Measurements from ENCODE around the gene MACO1.

MACO1 gene

DNA sequence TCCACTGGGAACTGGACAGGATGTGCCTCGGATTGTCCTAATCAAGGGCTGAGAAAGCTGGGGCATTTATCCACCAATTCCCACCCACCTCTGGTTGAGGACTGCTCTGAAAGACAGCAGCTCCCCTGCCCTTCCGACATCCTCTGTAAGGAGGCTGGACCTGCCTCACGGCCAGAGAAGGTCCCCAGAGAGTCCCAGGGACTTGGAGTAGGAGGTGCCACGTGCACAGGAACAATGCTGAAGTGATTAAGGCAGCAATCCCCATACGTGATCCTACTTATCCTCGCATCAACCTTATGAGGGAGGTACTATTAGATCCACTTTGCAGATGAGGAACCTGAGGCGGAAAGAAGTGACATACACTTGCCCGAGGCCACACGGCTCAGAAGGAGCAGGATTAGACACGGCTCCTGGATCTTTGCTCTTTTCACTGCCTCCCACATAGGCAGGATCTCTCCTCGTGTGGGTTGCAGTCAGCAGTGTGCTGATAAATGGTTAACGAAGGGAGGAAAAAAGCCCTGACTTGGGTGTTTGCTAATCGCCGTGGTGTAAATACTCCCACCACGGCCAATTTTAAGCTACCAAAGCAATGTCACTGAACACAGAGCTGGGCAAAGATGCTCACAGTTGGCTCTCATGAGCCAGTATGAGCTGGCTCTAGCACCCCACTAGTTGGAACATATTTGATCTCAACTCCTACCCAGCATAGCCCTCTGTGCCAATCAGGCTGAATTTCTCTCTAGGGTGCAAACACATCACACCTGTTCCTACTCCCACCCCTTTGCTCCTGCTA lies 94.1 kb downstream of the MACO1 start:
- DNase-seq (ENCODE audit: low read depth) = no peak

DNA sequence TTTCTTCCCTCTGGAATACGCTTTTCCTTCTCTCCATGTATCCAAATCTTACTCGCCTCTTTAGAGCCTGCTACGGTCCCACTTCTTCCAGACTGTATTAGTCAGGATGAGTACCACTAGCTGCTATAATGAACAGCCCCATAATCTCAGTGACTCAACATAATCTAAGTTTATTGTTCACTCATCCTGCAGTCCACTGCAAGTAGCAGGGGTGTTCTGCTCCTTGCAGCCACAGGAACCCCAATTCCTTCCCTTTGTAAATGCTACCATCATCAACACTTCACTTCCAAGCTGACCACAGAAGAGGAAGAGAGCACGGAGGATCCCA lies 94.6 kb downstream of the MACO1 start:
- no peak for DNase-seq (ENCODE audit: low read depth)

DNA sequence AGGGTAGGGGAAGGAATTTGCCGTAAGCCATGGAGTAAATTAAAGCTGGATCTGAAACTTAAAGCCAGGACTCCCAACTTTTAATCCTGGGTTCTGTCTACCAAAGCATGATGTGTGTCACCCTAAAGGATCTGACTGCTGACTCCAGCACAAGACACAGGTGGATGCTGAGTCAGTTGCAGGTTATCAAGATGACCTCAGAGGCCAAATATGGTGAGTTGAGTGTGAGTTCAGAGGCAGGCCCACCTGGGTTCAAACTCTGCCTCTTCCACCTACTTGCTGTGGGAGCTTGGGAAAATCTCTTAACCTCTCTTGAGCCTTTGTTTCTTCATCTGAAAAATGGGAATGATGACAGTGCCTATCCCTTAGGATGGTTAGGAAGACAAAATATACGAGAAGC lies 96.1 kb downstream of the MACO1 start:
- DNase-seq (ENCODE audit: low read depth) = no peak

DNA sequence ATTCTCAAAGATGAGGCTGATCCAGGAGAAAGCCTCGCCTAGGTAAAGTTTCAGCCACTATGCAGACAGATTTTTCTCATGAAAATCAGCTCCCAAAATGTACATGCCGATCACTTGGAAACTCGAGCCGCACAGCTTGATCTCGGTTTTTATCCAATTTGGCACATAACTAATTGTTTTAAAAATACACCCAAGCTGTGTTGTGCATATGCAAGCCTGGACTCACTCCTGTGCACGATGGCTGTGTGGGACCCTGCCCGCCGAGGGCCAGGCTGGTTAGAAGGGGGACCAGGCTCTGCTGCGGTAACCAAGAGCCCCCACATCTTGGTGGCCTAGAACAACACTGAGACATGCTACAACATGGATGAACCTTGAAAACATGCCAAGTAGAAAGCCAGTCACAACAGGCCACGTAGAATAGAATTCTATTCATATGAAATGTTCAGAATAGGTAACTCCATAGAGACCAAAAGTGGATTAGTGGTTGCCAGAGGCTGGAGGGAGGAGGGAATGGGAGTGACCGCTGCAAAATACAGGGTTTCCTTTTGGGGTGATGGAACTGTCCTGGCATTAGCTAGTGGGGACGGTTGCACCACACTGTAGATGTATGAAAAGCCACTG lies 96.6 kb downstream of the MACO1 start:
- no peak for DNase-seq (ENCODE audit: low read depth)

DNA sequence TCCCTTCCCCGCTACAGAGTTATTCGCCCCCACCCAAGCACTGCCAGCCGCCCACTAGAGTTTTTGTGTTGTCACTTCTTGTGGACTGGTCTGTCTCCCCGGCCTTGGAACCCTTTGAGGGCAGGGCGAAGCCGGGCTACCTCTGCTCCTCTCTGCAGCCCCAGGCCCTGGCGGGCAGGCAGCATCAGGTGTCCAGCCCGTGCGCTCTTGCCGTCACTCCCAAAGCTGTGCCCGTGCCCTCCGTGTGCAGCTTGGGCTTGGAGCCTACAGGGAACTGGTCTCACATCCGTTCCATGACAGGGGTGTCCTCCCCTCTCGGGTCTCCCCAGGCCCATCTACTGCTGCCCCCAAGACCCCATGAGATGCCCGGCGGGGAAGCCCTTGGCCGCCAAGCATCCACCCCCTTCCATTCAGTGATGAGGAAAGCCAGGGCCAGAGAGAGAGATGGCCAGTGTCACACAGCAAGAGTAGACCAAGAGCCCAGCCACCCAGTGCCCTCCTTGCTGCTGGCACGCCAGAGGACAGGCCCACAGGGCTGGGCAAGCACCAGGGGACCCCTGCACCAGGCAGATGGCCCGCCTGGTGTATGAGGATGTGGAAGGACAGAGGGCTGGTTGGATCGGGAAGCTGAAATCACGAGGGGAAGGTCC lies 97.4 kb downstream of the MACO1 start:
- DNase-seq (ENCODE audit: low read depth) = no peak

DNA sequence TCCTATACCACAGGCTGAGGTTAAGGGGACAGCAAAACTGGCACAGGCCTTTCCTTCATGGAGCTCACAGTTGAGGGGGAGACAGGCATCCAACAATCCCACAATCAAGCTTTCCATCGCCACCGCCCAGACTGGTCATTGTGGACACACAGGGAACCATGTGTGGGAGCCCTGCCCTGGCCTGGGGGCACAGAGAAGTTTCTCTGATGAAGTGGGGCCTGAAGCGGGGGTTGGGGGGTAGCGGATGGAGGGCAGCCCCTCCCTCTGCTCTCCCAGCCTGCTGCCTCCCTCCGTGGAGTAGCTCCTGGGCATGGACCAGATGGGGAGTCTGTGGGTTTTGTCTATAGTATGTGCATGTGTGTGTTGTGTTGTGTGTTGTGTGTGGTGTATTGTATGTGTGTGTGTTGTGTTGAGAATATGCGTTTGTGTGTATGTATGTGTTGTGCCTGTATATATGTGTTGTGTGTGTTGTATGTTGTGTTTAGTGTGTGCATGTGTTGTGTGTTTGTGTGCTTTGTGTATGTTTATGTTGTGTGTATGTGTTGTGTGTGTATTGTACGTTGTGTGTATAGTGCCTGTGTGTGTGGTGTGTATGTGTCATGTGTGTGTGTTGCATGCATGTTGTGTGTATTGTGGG lies 98.3 kb downstream of the MACO1 start:
- no peak for DNase-seq (ENCODE audit: low read depth)

DNA sequence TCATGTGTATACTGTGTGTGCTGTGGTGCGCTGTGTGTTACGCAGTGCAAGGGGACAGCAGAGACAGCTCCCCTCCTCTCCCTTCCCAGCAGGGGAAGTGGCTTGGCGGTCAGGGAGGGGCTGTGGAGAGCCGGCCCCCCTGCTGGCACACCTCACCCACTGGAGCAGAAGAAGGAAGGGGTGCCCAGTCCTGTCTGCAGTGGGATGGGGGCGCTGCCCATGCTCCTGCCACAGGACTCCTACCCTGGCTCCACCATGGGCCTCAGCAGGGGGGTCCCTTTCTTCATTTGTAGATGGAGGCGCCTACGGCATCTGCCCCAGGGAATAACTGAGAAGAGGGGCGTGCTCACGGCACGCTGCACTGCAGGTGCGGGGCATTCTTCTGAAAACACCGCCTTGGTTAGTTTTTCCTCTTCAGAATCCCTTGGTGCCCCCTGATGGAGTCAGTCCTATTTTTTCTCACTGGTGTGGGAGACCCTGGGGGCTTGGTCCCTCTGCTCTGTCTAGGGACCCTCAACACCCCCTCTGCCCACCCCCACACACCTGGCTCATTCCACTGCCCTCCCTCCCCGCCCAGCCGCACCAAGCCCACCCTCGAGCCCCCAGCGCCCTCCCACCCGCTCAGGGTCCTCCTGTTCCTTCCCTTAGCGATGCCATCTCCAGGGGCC lies 99.0 kb downstream of the MACO1 start:
- no peak for DNase-seq (ENCODE audit: low read depth)

DNA sequence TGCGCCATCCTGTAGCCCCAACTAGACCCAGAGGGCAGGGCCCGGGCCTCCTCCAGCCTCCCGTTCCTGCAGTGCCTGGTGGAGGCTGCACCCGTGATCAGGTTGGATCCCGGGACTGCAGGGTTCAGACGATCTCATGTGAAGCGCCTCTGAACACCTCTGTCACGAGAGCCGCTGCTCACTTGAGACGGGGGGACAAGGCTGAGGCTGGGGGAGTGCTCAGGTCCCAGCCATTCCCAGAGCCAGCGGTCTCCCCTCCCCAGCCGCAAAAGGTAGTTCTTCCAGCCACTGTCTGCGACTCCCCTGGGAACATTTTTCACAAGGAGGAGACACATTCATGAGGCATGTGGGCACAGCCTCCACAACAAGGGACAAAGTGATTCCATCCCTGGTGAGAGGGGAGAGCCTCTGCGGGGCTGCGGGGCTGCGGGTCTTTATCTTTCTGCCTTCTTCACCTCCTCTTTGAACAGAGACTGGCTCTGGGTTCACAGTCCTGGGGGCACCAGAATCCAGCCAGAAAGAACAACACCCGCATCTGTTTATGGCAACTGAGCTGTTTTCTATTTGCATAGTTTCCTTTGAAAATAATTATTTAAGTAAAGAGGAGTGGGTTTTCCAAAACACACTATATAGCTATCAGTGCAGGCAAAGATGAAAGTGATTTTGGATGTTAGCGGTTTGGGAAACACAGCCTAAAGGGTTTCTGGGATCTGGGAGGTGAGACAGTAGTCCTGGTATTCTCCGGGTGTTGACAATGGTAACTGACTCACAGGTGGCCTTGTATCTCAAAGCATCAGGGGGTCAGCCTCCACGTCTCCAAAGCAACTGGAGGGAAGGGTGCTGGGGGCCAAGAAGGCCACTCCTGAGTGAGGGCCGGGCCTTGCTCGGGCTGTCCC lies 99.7 kb downstream of the MACO1 start:
- DNase-seq (ENCODE audit: low read depth) = no peak

DNA sequence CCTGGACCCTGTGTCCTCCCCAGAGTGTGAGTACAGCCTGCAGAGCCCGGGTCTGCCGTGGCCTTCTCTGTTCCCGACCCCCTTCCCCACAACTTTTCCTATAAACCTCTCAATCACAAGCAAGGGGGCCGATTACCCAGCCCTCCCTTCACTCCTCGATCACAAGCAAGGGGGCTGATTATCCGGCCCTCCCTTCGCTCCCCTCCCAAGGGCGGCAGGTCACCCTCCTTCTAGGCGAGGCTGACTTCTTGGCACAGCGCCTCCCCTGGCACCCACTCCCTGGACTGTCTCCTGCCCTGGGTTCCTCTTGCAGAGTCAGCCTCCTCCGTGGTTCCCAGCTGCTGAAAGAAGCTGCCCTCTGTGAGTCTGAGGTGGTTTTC lies 100.4 kb downstream of the MACO1 start:
- no peak for DNase-seq (ENCODE audit: low read depth)

DNA sequence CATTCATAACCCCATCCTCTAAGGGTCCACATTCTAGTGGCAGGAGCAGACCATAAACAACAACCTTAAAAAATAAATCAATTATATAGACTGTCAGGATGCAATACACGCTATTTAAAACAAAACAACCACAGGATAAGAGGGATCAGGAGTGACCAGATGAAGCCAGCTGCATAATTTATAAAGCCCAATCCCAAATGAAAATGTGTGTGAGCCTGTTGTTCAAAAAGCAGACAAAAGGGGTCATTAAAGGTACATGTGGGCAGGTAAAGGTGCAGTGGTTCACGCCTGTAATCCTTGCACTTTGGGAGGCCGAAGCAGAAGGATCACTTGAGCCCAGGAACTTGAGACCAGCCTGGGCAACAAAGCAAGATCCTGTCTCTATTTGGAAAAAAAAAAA lies 102.3 kb downstream of the MACO1 start:
- no peak for DNase-seq (ENCODE audit: low read depth)

DNA sequence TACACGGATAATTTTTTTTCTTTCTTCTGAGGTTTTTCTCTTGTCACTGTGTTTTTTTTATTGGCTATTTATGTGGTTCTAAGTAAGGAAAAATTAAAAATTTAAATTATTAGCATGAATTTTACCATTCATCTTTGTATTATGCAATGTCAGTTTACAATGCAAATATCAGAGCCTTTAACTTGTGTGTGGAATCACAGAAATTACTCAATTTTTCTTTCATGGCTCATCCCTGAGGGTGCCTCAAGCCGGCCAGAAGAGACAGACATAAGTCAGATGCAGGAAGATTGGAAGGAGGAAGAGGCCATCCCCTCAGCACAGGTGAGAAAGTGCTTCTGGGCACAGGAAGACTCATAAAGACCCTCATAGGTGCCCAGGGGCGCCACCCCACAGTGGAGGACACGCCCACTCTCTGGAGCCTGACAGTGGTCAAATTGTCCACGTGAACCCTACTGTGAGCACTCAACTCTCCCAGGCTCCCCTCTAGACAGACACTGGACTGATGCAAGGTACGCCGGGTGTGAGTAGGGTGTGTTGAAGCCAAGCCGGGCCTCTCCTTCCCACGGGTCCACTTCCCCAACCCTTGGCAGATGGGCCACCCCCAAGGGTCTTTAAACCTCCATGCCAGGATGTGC lies 103.2 kb downstream of the MACO1 start:
- no peak for DNase-seq (ENCODE audit: low read depth)

DNA sequence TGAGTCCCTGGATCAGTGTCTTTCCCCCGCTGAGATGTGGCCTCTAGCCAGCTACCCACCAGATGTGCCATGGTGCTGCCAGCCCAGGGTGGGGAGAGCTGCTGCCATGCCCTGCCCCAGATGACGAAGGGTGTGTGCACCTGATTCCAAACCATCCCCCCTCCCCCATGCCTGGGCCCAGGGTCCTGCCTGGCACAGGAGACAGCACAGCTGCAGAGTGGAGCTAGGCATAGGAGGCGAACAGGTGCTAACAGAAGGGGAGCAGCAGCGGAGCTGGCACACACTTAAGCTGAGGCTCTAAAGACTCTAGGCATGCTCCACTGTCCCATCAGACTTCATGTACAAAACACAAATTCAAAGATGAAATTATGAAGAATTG lies 103.7 kb downstream of the MACO1 start:
- no peak for DNase-seq (ENCODE audit: low read depth)

DNA sequence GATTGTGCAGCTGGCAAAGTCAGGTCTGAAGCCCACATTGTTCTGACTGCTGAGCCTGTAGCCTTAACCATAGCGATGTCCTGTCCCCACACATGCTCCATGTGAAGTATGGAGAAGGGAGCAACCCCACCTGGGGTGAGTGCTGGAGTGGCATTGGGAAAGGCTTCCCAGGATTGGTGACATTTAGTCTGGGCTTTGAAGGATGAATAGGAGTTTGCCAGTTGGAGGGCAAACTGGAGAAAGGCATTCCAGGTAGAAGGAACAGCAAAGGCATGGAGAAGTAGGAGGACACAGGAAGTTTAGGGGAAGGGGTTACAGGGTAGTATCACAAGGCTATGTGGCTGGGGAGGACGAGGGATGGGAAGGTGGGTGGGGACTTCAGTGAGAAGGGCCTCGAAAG lies 105.4 kb downstream of the MACO1 start:
- no peak for DNase-seq (ENCODE audit: low read depth)

DNA sequence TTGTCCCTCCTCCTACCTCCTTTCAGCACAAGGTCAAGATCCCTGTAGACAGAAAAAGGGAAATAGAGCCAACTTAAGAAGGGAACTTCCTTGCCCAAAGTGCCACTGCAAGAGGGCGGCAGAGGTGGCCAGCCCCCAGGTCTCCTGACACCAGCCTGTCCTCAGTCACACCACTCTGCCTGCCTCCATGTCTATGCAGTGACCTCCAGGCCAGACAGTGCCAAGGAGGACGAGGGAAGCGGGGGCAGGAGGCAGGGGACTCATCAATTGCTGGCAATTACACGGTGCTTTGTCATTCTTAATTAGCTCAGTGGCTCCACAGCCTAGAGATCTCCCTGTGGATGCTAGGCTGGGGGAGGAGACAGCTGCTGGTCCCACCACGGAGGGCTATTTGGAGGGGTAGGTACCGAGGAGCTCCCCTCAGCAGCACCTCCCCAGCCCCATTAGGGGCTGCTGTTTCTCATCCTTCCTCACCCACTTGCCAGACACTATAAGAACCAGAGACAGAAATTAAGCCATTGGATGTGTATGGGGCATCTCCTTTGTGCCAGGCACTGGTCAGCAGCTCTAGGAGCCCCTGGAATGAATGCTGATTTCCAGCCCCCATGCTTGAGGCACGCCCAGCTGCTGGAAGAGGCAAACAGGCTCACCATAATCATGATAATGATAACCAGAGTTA lies 106.6 kb downstream of the MACO1 start:
- DNase-seq (ENCODE audit: low read depth) = no peak

DNA sequence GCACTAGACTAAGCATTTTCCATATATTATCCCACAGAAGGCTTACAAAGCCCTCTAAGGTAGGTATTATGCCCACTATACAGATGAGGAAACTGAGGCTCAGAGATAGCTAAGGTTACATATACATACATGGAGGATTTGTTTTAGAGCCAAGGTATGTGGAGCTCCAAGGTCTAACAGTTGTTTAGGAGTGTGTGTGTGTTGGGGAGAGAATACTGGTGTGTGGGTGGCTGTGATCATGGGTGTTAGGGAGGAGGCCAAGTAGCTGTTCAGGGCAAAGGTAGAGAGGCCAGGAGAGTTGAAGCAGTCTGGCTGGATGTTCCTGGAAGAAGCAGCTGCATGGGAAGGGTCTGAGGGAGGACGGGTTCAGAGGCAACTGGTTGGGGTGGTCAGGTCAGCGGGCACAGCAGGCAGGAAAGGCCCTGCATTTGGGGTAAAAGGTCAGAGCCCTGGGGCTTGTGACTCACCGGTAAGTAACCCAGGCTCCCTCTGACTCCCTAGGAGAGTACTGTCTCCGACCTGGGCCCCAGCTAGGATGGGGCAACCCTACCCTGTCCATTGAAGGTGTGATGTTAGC lies 107.6 kb downstream of the MACO1 start:
- no peak for DNase-seq (ENCODE audit: low read depth)

DNA sequence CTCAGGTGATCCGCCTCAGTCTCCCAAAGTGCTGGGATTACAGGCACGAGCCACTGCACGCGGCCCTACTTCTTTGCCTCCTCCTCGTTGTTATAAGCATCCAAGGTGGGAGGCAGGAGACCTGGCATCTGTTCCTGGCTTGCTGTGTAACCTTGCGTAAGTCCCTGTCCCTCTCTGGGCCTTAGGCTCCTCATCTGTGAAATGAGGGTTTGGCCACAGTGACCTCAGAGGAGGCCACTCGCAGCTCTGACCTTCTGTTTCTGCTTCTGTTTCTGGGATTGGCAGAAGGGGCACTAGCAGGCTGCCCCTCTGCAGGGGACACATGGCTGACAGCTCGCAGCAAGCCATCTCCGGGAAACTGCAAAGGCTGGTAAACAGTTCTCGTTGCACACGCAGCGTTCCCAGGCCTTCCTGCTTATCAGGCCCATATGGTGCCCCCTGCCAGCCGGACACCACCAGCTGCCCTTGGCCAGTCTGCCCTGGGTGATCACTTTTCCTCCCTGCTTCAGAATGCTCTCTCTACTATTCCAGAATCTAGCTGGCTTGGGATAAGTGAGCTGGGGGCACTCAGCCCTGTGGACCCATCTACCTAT lies 110.1 kb downstream of the MACO1 start:
- DNase-seq (ENCODE audit: low read depth) = no peak

DNA sequence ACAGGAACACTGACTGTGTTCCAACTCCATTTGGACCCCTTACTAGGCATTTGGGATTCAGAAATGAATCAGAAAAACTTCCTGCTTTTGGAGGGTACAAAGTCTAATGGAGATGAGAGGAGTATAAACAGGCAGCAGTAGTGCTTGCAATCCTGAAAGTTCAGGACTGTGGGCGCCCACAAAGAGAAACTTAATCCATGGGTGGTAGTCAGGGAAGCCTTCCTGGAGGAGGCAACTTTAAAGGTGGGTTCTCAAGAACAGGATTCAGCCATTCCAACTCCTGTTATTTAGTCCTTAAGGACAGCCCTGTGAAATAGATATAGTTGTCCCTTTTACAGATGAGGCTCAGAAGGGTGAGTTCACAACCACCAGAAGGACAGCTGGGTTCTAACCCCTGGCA lies 110.7 kb downstream of the MACO1 start:
- DNase-seq (ENCODE audit: low read depth) = no peak

DNA sequence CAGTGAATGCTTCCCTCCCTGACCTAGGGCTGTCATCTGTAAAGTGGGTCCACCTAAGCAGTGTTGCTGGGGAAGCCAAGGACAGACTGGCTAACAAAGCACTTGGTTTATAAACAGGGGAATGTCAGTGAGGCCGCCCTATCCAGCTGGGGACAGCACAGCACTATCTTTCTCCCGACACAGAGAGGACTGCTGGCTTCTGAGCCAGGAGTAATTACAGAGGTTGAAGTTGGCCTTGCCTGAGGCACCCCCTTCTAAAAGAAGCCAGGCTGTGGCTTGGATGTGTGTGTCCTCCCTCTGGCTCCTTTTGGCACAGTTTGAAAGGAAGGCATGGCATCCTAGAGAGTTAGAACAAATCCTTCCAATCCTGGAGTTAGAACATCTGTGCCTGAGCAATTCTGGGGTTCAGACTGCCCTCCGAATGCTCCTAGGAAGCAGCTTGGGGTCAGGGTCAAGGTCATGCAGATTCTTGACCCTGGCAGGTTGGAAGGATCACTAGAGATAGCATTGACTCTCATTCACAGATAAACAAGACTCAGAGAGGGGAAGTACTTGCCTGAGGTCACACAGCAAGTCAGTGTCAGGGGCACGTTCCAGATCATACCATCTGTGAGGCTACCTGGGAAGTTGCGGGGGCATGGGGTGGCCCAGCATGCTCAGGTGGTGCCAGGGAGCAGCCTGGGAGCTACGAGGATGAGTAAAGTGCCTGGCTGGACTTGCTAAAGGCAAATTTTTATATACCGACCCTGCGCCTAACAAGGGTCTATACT lies 111.4 kb downstream of the MACO1 start:
- DNase-seq (ENCODE audit: low read depth) = no peak

DNA sequence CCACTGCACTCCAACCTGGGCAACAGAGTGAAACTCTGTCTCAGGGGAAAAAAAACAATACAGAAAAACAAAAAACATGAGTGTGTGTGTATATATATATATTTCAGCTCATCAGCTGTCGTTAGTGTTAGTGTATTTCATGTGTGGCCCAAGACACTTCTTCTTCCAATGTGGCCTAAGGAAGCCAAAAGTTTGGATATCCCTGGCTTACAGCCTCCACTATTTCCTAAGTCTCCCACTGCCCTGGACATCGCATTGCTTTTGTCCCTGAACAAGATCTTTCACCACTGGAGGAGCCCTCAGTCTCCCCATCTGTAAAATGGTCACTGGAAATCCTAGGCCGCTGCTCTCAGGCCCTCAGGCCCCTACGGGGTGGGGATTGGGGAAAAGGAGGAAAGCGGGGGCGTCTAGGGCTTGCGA lies 112.3 kb downstream of the MACO1 start:
- no peak for DNase-seq (ENCODE audit: low read depth)
